Ascending aorta (tissue), 2 donors: ENCODE results near the gene CYS1. TPM values are rescaled to one million over a fixed set of nuclear protein-coding genes. Genes with fewer than 3 reads are reported as not detected.

Experiments
- DNase-seq, 2 donors: peaks; one replicate each; pipeline ENCODE4 v3.0.0-alpha.2; 2019; ENCODE audit warnings: low spot score in 2 of 2
- H3K27ac ChIP-seq, 2 donors: fragments of 200-600 bp; sonication (generic); one replicate each; pipeline ENCODE4 v1.5.1; 2016 to 2017; ENCODE audit warnings: mild to moderate bottlenecking in 1 of 2
- H3K27me3 ChIP-seq: fragments of 200-600 bp; sonication (generic); one replicate; pipeline ENCODE4 v1.5.1; 2017
- H3K36me3 ChIP-seq, 2 donors: fragments of 200-600 bp; sonication (generic); one replicate each; pipeline ENCODE4 v1.5.1; 2016
- H3K4me1 ChIP-seq, 2 donors: fragments of 200-600 bp; sonication (generic); one replicate each; pipeline ENCODE4 v1.5.1; 2016 to 2017; ENCODE audit warnings: mild to moderate bottlenecking in 1 of 2
- H3K4me3 ChIP-seq, 2 donors: fragments of 200-600 bp; sonication (generic); one replicate each; pipeline ENCODE4 v1.5.1; 2016 to 2017; ENCODE audit warnings: mild to moderate bottlenecking in 1 of 2
- H3K9me3 ChIP-seq, 2 donors: fragments of 200-600 bp; sonication (generic); one replicate each; pipeline ENCODE4 v1.5.1; 2016
- CTCF ChIP-seq, 3 experiments: fragments of 200-600 bp in 2 of 3; fragments of 450-650 bp in 1 of 3; sonication (generic) in 2 of 3; IDR thresholded peaks; one replicate each; pipeline ENCODE4 v1.5.1; 2016 to 2019; ENCODE audit warnings: antibody characterized with exemption in 3 of 3, mild to moderate bottlenecking in 1 of 3, moderate library complexity in 1 of 3
- intact Hi-C: fragments of 100-400 bp; cut with DNase I; formaldehyde crosslinking; loops from one replicate; pipeline ENCODE4 v1.15.1; 2023
- total RNA-seq: library from RNA; depleted of rRNA; stranded (reverse); fragments of >200 nt; gene quantifications from one replicate; pipeline ENCODE4 v1.1.0, GENCODE V29; 2016

CYS1 gene
- total RNA-seq, 1 donor from 2014 or later: 13.8 TPM

GRCh38 chr2:10039658-10040410 is 40.4 kb downstream of the CYS1 start:
- Histone ChIP-seq H3K36me3 (no peaks in the 10 kb centered on the region), H3K27ac (peak overlapping the region; percentile 30 to 97), H3K9me3 (no peaks in the 10 kb centered on the region), H3K4me1 (peaks cover 22 to 56% of the 10 kb centered on the region in 2 donors), H3K27me3 (no peaks in the 10 kb centered on the region), H3K4me3 (no peak overlapping the region)
- peak in 1 of 2 donors; percentile 87 for DNase-seq
- intact Hi-C loops: loop anchor here (5.0 to 10.0 kb wide), 7 partner anchors 42 to 1363 kb away; partner anchors contain the start of genes ADAM17, CYS1, HPCAL1 and TAF1B
- TF ChIP-seq CTCF (IDR thresholded peaks at IDR 0.05): peak in 1 of 3 experiments; percentile 13

- peak overlapping the region in 1 of 2 donors; percentile 85 for H3K27ac ChIP-seq
- peaks cover 22 to 52% of the 10 kb centered on the region in 2 donors for H3K4me1 ChIP-seq
Observed at GRCh38 chr2:10038716-10039115, 41.5 kb downstream of the CYS1 start.

GRCh38 chr2:10038123-10038522 is 42.1 kb downstream of the CYS1 start:
- H3K27me3 ChIP-seq: no peaks in the 10 kb centered on the region
- peaks cover 22 to 52% of the 10 kb centered on the region in 2 donors for H3K4me1 ChIP-seq
- H3K9me3 ChIP-seq: no peaks in the 10 kb centered on the region
- H3K36me3 ChIP-seq: no peaks in the 10 kb centered on the region
- no peak for TF ChIP-seq CTCF (IDR thresholded peaks at IDR 0.05)
- no peak overlapping the region for H3K4me3 ChIP-seq
- DNase-seq: no peak
- intact Hi-C loops: no loop called here
- H3K27ac ChIP-seq: peak overlapping the region; percentile 85 to 90

More at GRCh38 chr2:10038716-10039115, 41.5 kb downstream of the CYS1 start:
- Histone ChIP-seq H3K36me3 (no peaks in the 10 kb centered on the region), H3K9me3 (no peaks in the 10 kb centered on the region), H3K27me3 (no peaks in the 10 kb centered on the region), H3K4me3 (no peak overlapping the region)
- no peak for DNase-seq
- intact Hi-C loops: no loop called here
- TF ChIP-seq CTCF (IDR thresholded peaks at IDR 0.05): no peak

GRCh38 chr2:10036095-10036884 is 43.9 kb downstream of the CYS1 start:
- Histone ChIP-seq H3K36me3 (no peaks in the 10 kb centered on the region), H3K4me3 (peak overlapping the region in 1 of 2 donors; percentile 15), H3K9me3 (no peaks in the 10 kb centered on the region), H3K27me3 (no peaks in the 10 kb centered on the region), H3K27ac (peak overlapping the region; percentile 85 to 90), H3K4me1 (peaks cover 16 to 42% of the 10 kb centered on the region in 2 donors)
- DNase-seq: peak; percentile 77 to 95
- TF ChIP-seq CTCF (IDR thresholded peaks at IDR 0.05): peak; percentile 74 to 76 (median 75)
- intact Hi-C loops: loop anchor here (2.0 kb wide), 2 partner anchors 29 to 51 kb away; no protein-coding TSS in a partner anchor

- intact Hi-C loops: loop anchor here (2.0 kb wide), 3 partner anchors 13 to 51 kb away; no protein-coding TSS in a partner anchor
- no peaks in the 10 kb centered on the region for H3K27me3 ChIP-seq
- no peaks in the 10 kb centered on the region for H3K9me3 ChIP-seq
- no peak for TF ChIP-seq CTCF (IDR thresholded peaks at IDR 0.05)
- peaks cover 16 to 39% of the 10 kb centered on the region in 2 donors for H3K4me1 ChIP-seq
- H3K4me3 ChIP-seq: no peak overlapping the region
- H3K27ac ChIP-seq: peak overlapping the region; percentile 85 to 90
- DNase-seq: no peak
- no peaks in the 10 kb centered on the region for H3K36me3 ChIP-seq
Observed at GRCh38 chr2:10035633-10036032, 44.6 kb downstream of the CYS1 start.
